GM23248 (cell line): ENCODE data around the gene BCO2.

ENCODE experiments used
- EZH2 ChIP-seq: fragments of 200-600 bp; sonication (generic); IDR thresholded peaks from 2 replicates; pipeline ENCODE4 v1.6.1; 2018; ENCODE audit warnings: antibody characterized with exemption, mild to moderate bottlenecking; ENCODE audit not compliant: insufficient read depth, poor library complexity, severe bottlenecking
- EZH2phosphoT487 ChIP-seq: fragments of 200-600 bp; sonication (generic); IDR thresholded peaks from 2 replicates; pipeline ENCODE4 v1.6.1; 2018; ENCODE audit warnings: antibody characterized with exemption, moderate library complexity, mild to moderate bottlenecking, low read depth; ENCODE audit not compliant: insufficient read depth

GRCh38 chr11:112221274-112221835 lies 46.0 kb downstream of the BCO2 start:
- TF ChIP-seq EZH2: no peak
- TF ChIP-seq EZH2phosphoT487: no peak
